Nephron (organoid): Measurements from ENCODE around the gene NCBP1.

Experiments
- H3K27ac Mint-ChIP-seq, 3 experiments: 2 replicates each; pipeline ENCODE4 v1.8.0; 2020; ENCODE audit warnings: mixed read lengths in 3 of 3, mild to moderate bottlenecking in 2 of 3, moderate library complexity in 1 of 3
- H3K27me3 Mint-ChIP-seq: 2 replicates; pipeline ENCODE4 v1.8.0; 2021; ENCODE audit warnings: low read depth, mild to moderate bottlenecking, moderate library complexity, mixed read lengths
- H3K36me3 Mint-ChIP-seq: 2 replicates; pipeline ENCODE4 v1.8.0; 2020; ENCODE audit warnings: low read depth, mixed read lengths
- H3K4me1 Mint-ChIP-seq: 2 replicates; pipeline ENCODE4 v1.8.0; 2020; ENCODE audit warnings: mixed read lengths
- H3K4me3 Mint-ChIP-seq, 3 experiments: 2 replicates each; pipeline ENCODE4 v1.8.0; 2020; ENCODE audit warnings: mild to moderate bottlenecking in 3 of 3, mixed read lengths in 3 of 3, moderate library complexity in 2 of 3
- H3K9me3 Mint-ChIP-seq: 2 replicates; pipeline ENCODE4 v1.8.0; 2020; ENCODE audit warnings: mixed read lengths
- CTCF ChIP-seq, 3 experiments: fragments of 200-600 bp; sonication (generic); IDR thresholded peaks; one replicate each; pipeline ENCODE4 v1.5.0; 2021; ENCODE audit warnings: antibody characterized with exemption in 3 of 3; ENCODE audit not compliant: unreplicated experiment in 3 of 3

The NCBP1 gene

DNA sequence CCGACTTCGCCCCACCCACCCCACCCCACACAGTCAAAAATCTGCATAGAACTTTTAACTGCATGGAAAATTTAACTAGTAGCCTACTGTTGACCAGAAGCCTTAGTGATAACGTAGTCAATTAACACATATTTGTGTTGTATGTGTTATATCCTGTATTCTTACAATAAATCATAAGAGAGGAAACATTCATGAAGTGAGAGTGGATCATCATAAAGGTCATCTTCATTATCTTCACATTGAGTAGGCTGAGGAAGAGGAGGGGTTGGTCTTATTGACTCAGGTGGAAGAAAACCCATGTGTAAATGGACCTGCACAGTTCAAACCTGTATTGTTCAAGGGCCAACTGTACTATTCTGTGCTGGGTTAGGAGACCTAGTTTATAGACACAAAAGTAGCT lies 32.1 kb downstream of the NCBP1 start:
- H3K27me3 Mint-ChIP-seq, result no peaks in the 10 kb centered on the region
- no peak overlapping the region for H3K4me3 Mint-ChIP-seq
- no peak overlapping the region for H3K27ac Mint-ChIP-seq
- no peak for TF ChIP-seq CTCF (IDR thresholded peaks at IDR 0.05; ENCODE audit: unreplicated experiment in 3 of 3)
- H3K9me3 Mint-ChIP-seq, result no peaks in the 10 kb centered on the region
- peaks cover 86% of the 10 kb centered on the region for H3K36me3 Mint-ChIP-seq
- no peaks in the 10 kb centered on the region for H3K4me1 Mint-ChIP-seq

GRCh38 chr9:97666907-97667686 lies 33.5 kb downstream of the NCBP1 start:
- Mint-ChIP-seq H3K27ac (no peak overlapping the region), H3K4me3 (no peak overlapping the region), H3K9me3 (no peaks in the 10 kb centered on the region), H3K27me3 (no peaks in the 10 kb centered on the region), H3K36me3 (peaks cover 88% of the 10 kb centered on the region), H3K4me1 (no peaks in the 10 kb centered on the region)
- no peak for TF ChIP-seq CTCF (IDR thresholded peaks at IDR 0.05; ENCODE audit: unreplicated experiment in 3 of 3)

- Mint-ChIP-seq H3K27ac (no peak overlapping the region), H3K36me3 (peaks cover 80% of the 10 kb centered on the region), H3K9me3 (no peaks in the 10 kb centered on the region), H3K27me3 (no peaks in the 10 kb centered on the region), H3K4me3 (no peak overlapping the region), H3K4me1 (no peaks in the 10 kb centered on the region)
- no peak for TF ChIP-seq CTCF (IDR thresholded peaks at IDR 0.05; ENCODE audit: unreplicated experiment in 3 of 3)
These were observed 34.9 kb downstream of the NCBP1 start for GRCh38 chr9:97668485-97668884.

DNA sequence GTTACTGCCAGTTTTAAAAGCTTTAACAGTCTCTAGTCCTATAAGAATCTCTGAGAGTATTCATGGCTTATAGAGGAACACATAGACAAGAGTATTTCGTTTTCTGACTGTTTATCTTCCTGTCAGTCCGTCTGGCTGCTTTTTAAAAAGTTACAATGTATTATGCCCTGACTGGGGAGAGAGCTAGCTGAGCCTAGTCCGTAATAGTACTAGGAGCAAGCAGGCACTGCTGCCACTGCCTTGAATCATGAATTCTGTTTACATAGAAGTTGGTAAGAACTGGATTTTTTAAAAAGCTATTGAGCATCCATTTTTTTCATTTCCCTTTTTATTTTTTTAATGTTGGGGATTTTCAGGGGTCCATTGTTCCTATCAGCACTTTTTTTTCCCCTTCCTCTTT lies 37.0 kb downstream of the NCBP1 start:
- Mint-ChIP-seq H3K36me3 (peaks cover 75% of the 10 kb centered on the region), H3K27ac (peak overlapping the region in 1 of 3 experiments; percentile 9), H3K27me3 (no peaks in the 10 kb centered on the region), H3K4me3 (no peak overlapping the region), H3K4me1 (no peaks in the 10 kb centered on the region), H3K9me3 (no peaks in the 10 kb centered on the region)
- TF ChIP-seq CTCF (IDR thresholded peaks at IDR 0.05; ENCODE audit: unreplicated experiment in 3 of 3), result no peak

DNA sequence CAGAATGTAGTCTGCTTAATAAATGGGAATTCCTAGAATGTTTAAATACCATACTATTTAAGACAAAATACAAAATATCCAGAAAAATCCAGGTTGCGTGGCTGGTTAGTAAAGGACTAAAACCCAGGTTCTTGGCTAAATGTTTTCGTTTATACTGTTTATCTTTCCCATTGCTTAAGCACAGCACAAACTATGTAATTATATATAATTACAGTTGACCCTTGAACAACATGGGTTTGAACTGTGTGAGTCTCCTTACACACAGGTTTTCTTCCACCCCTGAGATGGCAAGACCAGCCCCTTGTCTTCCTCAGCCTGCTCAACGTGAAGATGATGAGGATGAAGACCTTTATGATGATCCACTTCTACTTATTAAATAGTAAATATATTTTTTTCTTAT lies 38.8 kb downstream of the NCBP1 start:
- Mint-ChIP-seq H3K27ac (no peak overlapping the region), H3K4me1 (no peaks in the 10 kb centered on the region), H3K4me3 (no peak overlapping the region), H3K36me3 (peaks cover 69% of the 10 kb centered on the region), H3K27me3 (no peaks in the 10 kb centered on the region), H3K9me3 (no peaks in the 10 kb centered on the region)
- TF ChIP-seq CTCF (IDR thresholded peaks at IDR 0.05; ENCODE audit: unreplicated experiment in 3 of 3), result no peak

GRCh38 chr9:97673922-97674321 lies 40.3 kb downstream of the NCBP1 start:
- H3K27me3 Mint-ChIP-seq, result no peaks in the 10 kb centered on the region
- no peak for TF ChIP-seq CTCF (IDR thresholded peaks at IDR 0.05; ENCODE audit: unreplicated experiment in 3 of 3)
- no peak overlapping the region for H3K4me3 Mint-ChIP-seq
- no peaks in the 10 kb centered on the region for H3K9me3 Mint-ChIP-seq
- H3K36me3 Mint-ChIP-seq, result peaks cover 66% of the 10 kb centered on the region
- no peaks in the 10 kb centered on the region for H3K4me1 Mint-ChIP-seq
- H3K27ac Mint-ChIP-seq, result no peak overlapping the region
